Psoas muscle (tissue), 8 donors: ENCODE measurements around the gene ZNF646. TPM values are rescaled to one million over a fixed set of nuclear protein-coding genes. Genes with fewer than 3 reads are reported as not detected.

Experiments
- ATAC-seq, 4 donors: fragments of 200-7000 bp; cut with Tn5 transposase; one replicate each; pipeline ENCODE4 v1.9.1; 2020; ENCODE audit warnings: moderate library complexity in 3 of 4, mild to moderate bottlenecking in 2 of 4
- DNase-seq, 2 donors: peaks; one replicate each; pipeline ENCODE4 v3.0.0-alpha.2; 2020
- H3K27ac ChIP-seq: fragments of 200-600 bp; one replicate; pipeline ENCODE4 v1.8.0; 2022
- H3K27me3 ChIP-seq, 3 donors: fragments of 200-600 bp in 1 of 3; one replicate each; pipeline versions ENCODE4 v1.6.1 to v1.8.0; 2013 to 2022; ENCODE audit warnings: low read length in 2 of 3, mild to moderate bottlenecking in 2 of 3, moderate library complexity in 1 of 3; ENCODE audit not compliant: insufficient read depth in 3 of 3
- H3K36me3 ChIP-seq, 2 donors: fragments of 200-600 bp in 1 of 2; one replicate each; pipeline versions ENCODE4 v1.6.1 to v1.8.0; 2013 to 2022; ENCODE audit warnings: low read depth in 1 of 2, mild to moderate bottlenecking in 1 of 2, moderate library complexity in 1 of 2; ENCODE audit not compliant: insufficient read depth in 1 of 2
- H3K4me1 ChIP-seq: fragments of 200-600 bp; one replicate; pipeline ENCODE4 v1.8.0; 2022
- H3K4me3 ChIP-seq: fragments of 200-600 bp; one replicate; pipeline ENCODE4 v1.8.0; 2022; ENCODE audit warnings: mild to moderate bottlenecking
- H3K9me3 ChIP-seq: fragments of 200-600 bp; one replicate; pipeline ENCODE4 v1.8.0; 2022
- CTCF ChIP-seq: fragments of 200-600 bp; IDR thresholded peaks from one replicate; pipeline ENCODE4 v1.8.0; 2022; ENCODE audit warnings: antibody characterized with exemption
- WGBS, 3 donors: extraction: QIAGEN DNeasy Blood & Tissue Kit; methylation state at CpG; one replicate each; pipeline versions ENCODE4 v1.1.6 to v1.1.7; 2013; 5-methylcytosine and 5-hydroxymethylcytosine counted together
- intact Hi-C, 2 donors: fragments of 100-400 bp; cut with DNase I; formaldehyde crosslinking; loops; one replicate each; pipeline versions ENCODE4 v1.11.0 to v1.14.2; 2022
- polyA plus RNA-seq, 3 donors: library from polyadenylated mRNA; stranded (reverse); fragments of 200-250 nt; gene quantifications; one replicate each; pipeline ENCODE4 v1.2.3, GENCODE V29; 2013
- total RNA-seq, 4 donors: library from RNA; stranded (reverse); fragmentation: NEBNext Ultra II Directional in 2 of 4; extraction: Animal tissue kit (Norgen Biotek cat#: 25700) in 2 of 4; gene quantifications; one replicate each; pipeline versions ENCODE4 v1.2.1 to v1.2.4, GENCODE V29; 2021 to 2023
- donor health status: healthy with polysubstance abuse.
- donor health status: DM: no; HTN: no; CAD: no; lungs with moderate emphysema.
- donor health status: Bipolar disorder and iron deficiency.
- donor health status: healthy.
- donor health status: DM: yes; HTN: yes; CAD: no.
- donor health status: DM: no; HTN: no; CAD: no.
- donor health status: DM: no; HTN: no; CAD: no.
- donor health status: DM: yes; HTN: yes; CAD: no.

The ZNF646 gene
- total and polyA plus RNA-seq, 7 donors: 4.0 to 22.6 (median 8.9) TPM

GRCh38 chr16:31079342-31079944 lies 5.2 kb downstream of the ZNF646 start:
- no peak for ATAC-seq
- Histone ChIP-seq H3K36me3 (peaks cover 4 to 89% of the 10 kb centered on the region in 2 donors), H3K4me1 (peaks cover 20% of the 10 kb centered on the region), H3K4me3 (no peak overlapping the region), H3K27ac (no peak overlapping the region), H3K9me3 (no peaks in the 10 kb centered on the region), H3K27me3 (no peaks in the 10 kb centered on the region)
- TF ChIP-seq CTCF: no peak
- intact Hi-C loops: no loop called here
- WGBS, 3 donors: 84 to 87% (median 86%) methylated on average over 13 of the region's 13 CpGs
- DNase-seq: no peak

GRCh38 chr16:31080035-31080629 lies 5.9 kb downstream of the ZNF646 start:
- 91 to 93% (median 93%) methylated on average over 37 to 40 of the region's 40 CpGs for WGBS, 3 donors
- DNase-seq: no peak
- Histone ChIP-seq H3K9me3 (no peaks in the 10 kb centered on the region), H3K4me3 (no peak overlapping the region), H3K27me3 (no peaks in the 10 kb centered on the region), H3K4me1 (peaks cover 17% of the 10 kb centered on the region), H3K27ac (no peak overlapping the region), H3K36me3 (peaks cover 4 to 96% of the 10 kb centered on the region in 2 donors)
- intact Hi-C loops: no loop called here
- TF ChIP-seq CTCF: no peak
- no peak for ATAC-seq

- DNase-seq (no peak), ATAC-seq (peak in 1 of 4 donors; percentile 23)
- no peaks in the 10 kb centered on the region for H3K9me3 ChIP-seq
- no peak for TF ChIP-seq CTCF
- intact Hi-C loops: no loop called here
- H3K4me3 ChIP-seq: no peak overlapping the region
- H3K4me1 ChIP-seq: peaks cover 9% of the 10 kb centered on the region
- H3K27ac ChIP-seq: no peak overlapping the region
- H3K36me3 ChIP-seq: peaks cover 4 to 95% of the 10 kb centered on the region in 2 donors
- 82 to 92% (median 86%) methylated on average over 13 of the region's 13 CpGs for WGBS, 3 donors
- no peaks in the 10 kb centered on the region for H3K27me3 ChIP-seq
These were observed 6.7 kb downstream of the ZNF646 start for GRCh38 chr16:31080756-31081419.

GRCh38 chr16:31081428-31082351 lies 7.5 kb downstream of the ZNF646 start:
- no peak for ATAC-seq
- H3K4me1 ChIP-seq: peaks cover 7% of the 10 kb centered on the region
- no peaks in the 10 kb centered on the region for H3K9me3 ChIP-seq

More at GRCh38 chr16:31081428-31082351, 7.5 kb downstream of the ZNF646 start:
- peaks cover 4 to 89% of the 10 kb centered on the region in 2 donors for H3K36me3 ChIP-seq
- H3K27me3 ChIP-seq: no peaks in the 10 kb centered on the region
- intact Hi-C loops: no loop called here
- no peak for TF ChIP-seq CTCF
- no peak overlapping the region for H3K4me3 ChIP-seq
- DNase-seq: peak in 1 of 2 donors; percentile 58
- H3K27ac ChIP-seq: no peak overlapping the region
- WGBS, 3 donors: 76 to 83% (median 81%) methylated on average over 25 to 26 of the region's 26 CpGs
